Stimulated activated CD8-positive, alpha-beta memory T cell treated with anti-CD3 and anti-CD28 coated beads, Interleukin-15, amount 100 ng/mL, for 1 hour (primary cell): ENCODE results near the gene LRRC57.

ENCODE experiments used
- DNase-seq: peaks from one replicate; pipeline ENCODE4 v3.0.0-alpha.2; 2020; ENCODE audit warnings: low read depth

LRRC57 gene

GRCh38 chr15:42549741-42550392, 1.3 kb upstream of the LRRC57 start:
- no peak for DNase-seq

DNA sequence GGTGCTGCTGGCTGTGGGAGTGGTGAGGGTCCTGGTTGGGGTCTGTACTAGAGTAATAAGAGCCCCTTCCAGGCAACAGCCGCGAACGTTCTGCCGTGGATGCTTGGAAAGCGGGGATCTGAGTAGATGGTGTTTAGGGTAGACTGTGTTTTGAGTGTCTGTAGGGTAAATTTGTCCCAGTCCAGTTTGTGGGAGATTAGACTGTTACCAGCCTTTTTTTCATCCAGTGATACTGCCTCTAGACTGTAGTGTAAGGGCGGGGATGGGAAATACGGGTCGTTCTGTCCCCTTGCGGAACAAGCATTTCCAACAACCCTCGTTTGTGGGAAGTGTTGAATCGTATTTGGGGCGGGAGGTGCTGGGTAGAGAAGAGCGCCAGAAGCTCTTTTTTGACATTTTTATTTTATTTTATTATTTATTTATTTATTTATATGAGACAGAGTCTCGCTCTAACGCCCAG, 469 bp upstream of the LRRC57 start:
- no peak for DNase-seq

GRCh38 chr15:42547918-42548248, 710 bp downstream of the LRRC57 start:
- no peak for DNase-seq

DNA sequence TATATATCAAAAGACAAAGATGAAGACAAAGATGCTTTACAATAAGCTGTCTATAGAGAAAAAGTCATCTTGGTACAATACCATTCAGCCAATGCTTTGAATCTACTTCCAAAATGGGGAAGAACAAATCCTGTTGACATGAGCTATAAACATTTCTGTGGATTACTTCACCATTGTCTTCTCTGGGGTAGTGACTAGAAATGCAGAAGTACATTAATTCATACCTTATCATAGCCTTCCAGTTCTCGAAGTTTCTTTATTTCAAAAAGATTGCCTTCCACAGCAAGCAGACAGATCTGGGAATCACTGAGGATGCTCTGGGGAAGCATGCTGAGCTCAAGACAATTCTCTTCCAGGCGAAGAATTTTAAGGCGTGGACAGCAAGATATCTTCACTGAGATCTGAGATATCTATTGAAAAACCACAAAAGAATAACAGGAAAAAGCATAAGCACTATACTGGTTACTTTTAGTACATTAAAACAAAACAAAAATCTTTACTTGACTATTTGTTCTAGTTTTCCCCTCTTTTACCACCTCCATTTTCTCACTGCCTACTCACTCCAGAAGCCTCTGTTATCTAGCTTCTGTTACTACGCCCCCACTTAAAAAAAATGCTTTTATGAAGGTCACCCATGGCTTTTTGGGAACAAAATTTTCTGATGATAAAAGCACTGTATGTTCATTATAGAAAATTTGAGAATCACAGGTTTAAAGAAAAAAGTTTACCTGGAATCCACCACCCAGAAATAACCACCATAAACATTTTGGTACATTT, 3.6 kb downstream of the LRRC57 start:
- no peak for DNase-seq

GRCh38 chr15:42533246-42533645, 15.3 kb downstream of the LRRC57 start:
- no peak for DNase-seq

DNA sequence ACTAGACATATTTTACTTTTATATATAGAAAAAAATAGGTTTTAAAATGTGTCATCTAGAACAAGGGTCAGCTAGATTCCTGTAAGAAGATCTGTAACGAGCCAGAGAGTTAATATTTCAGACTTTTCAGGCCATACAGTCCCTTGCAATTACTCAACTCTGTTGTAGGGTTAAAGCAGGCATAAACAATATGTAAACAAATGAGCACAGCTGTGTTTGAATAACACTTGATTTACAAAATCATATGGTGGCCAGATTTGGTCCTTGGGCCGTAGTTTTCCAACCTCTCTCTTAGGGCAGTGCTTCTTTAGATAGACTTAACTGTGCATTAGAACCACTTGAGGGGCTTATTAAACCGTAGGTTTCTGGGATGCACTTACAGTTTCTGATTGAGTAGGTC, 19.6 kb downstream of the LRRC57 start:
- DNase-seq: no peak

DNA sequence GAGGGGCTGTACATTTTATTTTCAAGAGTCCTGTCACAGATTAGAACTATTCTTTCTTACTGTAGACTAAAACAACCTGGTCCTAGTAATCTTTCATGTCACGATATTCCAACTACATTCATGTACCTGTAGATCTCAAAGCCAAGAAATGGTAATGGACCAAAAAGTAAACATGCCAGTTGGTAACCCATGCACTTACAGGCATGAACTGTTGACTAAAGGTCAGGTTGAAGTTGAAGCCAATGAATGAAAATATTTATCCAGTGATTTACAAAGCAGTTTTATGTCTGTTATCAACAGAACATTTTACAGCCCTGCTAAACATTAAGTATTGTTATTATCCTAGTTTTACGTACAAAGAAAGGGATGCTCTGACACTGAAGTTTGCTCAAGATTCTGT, 25.3 kb downstream of the LRRC57 start:
- no peak for DNase-seq

GRCh38 chr15:42511007-42511391, 37.6 kb downstream of the LRRC57 start:
- no peak for DNase-seq

- no peak for DNase-seq
These were observed 38.2 kb downstream of the LRRC57 start for GRCh38 chr15:42510258-42511006.

GRCh38 chr15:42508263-42508690, 40.3 kb downstream of the LRRC57 start:
- no peak for DNase-seq

DNA sequence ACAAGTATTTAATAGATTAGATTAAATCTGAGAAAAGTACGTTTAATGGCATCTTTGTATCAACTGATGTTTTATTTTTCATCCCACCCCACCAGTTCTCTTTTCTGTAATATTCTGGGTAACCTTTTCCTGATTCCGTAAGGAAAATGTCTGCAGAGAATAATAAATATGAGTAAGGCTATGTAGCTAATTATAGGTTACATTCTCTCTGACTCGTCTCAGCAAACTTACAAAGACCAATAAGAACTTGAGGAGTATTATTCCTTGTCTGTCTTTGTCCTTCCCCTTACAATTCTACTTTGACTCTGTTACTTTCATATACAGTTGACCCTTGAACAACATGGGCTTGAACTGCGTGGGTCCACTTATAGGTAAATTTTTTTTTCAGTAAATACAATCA, 41.1 kb downstream of the LRRC57 start:
- no peak for DNase-seq

GRCh38 chr15:42504631-42505030, 44.0 kb downstream of the LRRC57 start:
- DNase-seq: no peak

- no peak for DNase-seq
These were observed 44.8 kb downstream of the LRRC57 start for GRCh38 chr15:42503825-42504224.

- DNase-seq: no peak
These were observed 46.1 kb downstream of the LRRC57 start for GRCh38 chr15:42502477-42502876.

DNA sequence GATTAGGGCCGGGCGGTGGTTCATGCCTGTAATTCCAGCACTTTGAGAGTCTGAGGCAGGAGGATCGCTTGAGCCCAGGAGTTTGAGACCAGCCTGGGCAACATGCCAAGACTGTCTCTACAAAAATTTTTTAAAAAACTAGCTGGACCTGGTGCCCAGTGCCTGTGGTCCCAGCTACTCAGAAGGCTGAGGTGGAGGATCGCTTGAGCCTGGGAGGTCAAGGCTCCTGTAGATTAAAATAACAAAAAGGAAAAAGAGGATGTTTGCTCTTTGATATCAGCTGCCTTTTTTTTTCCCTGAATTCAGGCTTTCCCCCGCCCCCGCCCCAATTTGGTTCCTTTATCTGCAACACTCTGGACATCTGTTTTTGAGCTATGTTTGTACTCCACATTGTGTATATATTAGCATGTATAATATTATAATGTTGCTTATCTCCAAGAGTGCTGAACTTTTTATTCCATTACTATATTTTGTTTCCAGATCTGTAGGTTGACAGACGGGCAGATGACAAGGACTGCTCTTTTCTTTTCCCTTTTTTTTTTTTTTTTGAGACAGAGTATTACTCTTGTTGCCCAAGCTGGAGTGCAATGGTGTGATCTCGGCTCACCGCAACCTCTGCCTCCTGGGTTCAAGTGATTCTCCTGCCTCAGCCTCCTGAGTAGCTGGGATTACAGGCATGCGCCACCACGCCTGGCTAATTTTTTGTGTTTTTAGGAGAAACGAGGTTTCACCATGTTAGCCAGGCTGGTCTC, 48.6 kb downstream of the LRRC57 start:
- DNase-seq: no peak

- DNase-seq: no peak
These were observed 50.2 kb downstream of the LRRC57 start for GRCh38 chr15:42498212-42499068.

DNA sequence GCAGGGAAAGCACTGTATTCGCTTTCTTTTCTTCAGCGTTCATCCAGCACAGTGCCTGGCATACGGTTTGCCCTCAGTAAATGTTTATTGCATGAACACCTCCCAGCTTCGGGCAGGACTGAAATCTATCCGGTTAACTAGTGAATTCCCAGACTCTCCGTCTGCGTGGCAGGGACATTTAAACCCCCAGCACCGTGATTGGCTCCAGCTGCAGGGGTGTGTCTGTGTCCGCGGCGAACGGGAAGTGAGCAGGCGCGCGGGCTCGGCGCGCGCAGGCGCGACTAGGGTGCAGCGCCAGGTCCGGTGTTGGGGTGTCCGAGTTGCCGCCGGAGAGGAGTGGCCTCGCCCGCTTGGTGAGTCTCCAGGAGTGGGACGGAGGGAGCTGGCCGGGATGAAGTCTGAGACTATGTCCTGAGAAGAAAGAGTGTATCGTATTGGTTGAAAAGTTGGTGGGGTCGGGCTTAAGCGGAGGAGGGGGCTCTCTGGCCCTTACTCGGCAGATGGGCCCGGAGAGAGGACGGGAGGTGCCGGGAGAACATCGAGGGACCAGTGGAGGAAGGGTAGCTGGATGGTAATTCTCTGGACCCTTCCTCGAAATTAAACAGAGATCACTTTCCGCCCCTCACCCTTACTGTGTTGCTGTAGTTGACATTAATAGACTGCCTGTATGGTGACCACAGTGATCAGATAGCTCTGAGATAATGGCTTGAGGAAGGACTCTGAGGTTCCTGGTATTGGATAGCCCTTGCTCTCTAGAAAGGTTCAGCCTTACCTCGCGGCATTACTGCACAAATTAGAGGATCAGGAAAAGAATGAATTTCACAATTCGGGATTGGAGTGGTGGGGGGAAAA, 53.0 kb downstream of the LRRC57 start, which contains the start of gene SNAP23:
Gene SNAP23 (plus strand): TSS at position 274 of the 852 bp plus-strand sequence. CDS start 16,213 bp downstream, outside the sequence.
- DNase-seq: peak; percentile 58

GRCh38 chr15:42494998-42495360, 53.6 kb downstream of the LRRC57 start:
- no peak for DNase-seq

DNA sequence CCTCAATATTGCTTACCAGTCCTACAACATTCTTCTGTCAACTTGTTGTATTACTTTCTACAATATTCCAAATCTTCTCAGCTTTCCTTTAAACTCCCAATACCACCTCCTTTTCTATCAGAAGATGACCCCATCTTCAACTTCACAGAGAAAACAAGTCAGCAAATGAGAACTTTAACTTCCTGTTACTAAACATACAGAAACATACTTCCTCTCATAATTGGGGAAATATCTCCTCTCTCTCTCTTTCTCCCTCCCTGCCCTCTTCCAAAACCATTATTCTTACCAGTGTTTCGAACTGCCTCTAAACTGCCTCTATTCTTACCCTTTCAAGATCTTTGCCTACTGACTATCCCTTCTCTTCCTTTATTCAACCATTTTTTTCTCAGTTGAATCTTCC, 54.9 kb downstream of the LRRC57 start:
- DNase-seq: no peak

DNA sequence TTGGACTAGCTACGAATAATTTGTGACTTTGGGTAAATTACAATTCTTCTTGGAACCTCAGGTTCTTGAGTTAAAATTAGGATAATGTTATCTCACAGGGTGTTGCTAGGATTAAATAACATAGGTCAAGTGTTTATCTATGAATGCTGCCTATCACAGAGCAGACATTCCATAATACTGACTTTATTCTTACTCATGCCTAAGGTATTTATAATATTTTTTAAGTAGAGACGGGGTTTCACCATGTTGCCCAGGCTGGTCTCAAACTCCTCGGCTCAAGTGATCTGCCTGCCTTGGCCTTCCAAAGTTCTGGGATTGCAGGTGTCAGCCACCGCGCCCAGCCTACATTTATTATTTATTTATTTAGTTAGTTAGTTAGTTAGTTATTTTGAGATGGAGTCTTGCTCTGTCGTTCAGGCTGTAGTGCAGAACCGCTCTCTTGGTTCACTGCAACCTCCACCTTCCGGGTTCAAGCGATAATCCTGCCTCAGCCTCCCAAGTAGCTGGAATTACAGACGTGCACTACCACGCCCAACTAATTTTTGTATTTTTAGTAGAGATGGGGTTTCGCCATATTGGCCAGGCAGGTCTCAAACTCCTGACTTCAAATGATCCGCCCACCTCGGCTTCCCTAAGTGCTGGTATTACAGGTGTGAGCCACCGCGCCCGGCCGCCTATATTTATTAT, 56.9 kb downstream of the LRRC57 start:
- no peak for DNase-seq
